ENCODE measurements around the gene ZFYVE21. TPM values are rescaled to one million over a fixed set of nuclear protein-coding genes. Genes with fewer than 3 reads are reported as not detected.
"Not testable (repeated sequence)": the region's sequence is repeated elsewhere in the genome, so short reads cannot be mapped to it uniquely, and the experiment has no call there.

The ZFYVE21 gene
- total RNA-seq, 1 donor from 2014 or later: 58.0 TPM

DNA sequence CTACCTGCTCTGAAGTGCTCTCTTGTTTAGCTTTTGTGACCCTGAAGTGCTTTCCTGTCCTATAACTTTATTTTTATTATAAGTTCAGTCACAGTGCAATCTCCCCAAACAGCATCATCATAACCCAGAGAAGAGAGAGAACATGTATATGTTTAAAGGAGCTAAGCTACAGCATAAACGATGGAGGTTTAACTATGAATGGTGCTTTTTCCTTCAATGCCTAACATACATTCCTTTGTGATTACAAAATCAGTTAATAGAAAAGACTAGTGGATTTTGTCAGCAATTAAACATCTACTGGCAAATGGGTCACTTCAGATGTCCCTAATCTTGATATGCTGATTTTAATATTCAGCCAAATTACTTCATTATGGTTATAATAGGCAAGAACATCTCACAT, 46.4 kb downstream of the ZFYVE21 start:
- DNase-seq (ENCODE audit: low read depth in 2 of 2): no peak

DNA sequence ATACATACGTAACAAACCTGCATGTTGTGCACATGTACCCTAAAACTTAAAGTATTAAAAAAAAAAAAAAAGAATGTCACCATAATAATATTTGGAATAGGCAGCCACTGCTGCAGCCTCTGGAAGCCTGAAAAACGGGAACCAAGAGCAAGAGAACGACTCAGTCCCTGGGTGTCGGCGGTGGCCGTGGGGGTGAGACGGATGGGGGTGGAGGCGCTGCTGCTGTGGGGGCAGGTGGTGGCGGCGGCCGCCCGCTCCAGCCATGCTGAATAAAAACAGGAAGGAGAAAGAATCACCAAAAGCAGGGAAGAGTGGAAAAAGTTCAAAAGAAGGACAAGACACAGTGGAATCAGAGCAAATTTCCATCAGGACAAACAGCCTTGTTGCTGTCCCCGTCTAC, 46.9 kb downstream of the ZFYVE21 start:
- DNase-seq (ENCODE audit: low read depth in 2 of 2): no peak

DNA sequence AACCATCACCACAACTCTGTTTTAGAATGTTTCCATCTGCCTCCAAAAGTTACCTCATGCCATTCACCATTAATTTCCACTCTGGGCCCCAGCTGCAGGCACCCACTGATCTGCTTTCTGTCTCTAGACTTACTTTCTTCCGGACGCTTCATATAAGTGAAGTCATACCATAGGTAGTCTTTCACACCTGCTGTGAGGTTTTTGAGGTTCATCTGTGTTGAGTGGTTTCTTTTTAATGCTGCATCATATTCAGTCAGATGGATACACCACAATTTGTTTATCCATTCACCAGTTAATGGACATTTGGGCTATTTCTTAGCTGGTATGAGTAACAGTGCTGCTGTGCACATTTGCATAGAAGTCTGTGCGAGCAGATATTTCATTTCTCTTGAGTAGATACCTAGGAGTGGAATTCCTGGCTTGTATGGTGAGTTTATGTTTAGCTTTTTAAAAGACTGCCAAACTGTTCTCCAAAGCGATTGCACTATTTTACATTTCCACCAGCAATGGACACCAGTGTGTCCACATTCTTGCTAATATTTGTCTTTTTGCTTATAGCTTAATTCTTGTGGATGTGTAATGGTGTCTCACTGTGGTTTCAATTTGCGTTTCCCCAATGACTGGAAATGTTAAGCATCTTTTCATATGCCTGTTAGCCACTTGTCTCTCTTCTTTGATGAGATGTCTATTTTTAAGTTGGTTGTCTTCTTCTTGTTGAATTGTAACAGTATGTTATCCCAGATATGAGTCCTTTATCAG, 48.3 kb downstream of the ZFYVE21 start:
- DNase-seq (ENCODE audit: low read depth in 2 of 2): no peak

DNA sequence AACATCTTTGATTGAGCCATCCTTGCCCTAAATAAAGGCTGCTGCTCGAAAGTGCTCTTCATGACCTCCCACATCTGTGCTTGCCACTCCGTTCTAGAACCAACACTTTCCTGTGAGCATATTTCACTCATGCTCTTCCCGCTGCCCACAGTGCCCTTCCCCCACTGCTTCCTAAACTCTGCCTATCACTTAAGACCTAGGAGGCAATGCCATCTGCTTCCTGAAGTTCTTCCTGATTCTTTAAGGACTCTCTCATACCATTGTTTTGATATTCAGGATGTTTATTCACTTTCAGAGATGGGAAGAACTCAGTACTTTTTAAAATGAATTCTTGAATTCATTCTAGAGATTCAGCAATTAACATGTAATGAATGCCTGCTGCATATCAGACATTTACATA, 49.9 kb downstream of the ZFYVE21 start:
- DNase-seq (ENCODE audit: low read depth in 2 of 2): peak in 1 of 2 donors; percentile 58

DNA sequence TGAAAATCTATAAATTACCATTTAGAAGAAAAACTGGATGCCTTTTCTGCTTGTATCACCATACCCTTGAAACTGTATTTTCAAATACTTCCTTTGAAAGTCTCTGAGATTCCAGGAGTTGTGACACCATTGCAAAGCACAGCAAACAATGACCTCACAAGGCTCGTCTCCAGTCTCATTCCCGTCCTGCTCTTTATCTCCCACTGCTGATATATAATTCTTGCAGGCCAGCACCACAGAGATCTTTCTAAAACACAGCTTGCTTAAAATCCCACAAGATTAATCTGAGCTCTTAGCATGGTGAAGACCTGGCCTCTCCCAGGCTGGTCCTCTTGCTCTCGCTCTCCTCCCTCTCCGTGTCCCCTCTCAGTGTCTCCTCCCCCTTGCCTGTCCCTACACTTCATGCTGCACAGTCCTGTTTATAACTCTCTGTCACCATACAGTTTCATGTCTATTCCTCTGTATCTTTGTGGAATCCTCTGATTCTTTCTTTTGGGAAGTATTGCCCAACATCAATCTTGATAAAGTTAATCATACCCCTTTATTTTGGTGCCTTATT, 51.8 kb downstream of the ZFYVE21 start:
- no peak for DNase-seq (ENCODE audit: low read depth in 2 of 2)

DNA sequence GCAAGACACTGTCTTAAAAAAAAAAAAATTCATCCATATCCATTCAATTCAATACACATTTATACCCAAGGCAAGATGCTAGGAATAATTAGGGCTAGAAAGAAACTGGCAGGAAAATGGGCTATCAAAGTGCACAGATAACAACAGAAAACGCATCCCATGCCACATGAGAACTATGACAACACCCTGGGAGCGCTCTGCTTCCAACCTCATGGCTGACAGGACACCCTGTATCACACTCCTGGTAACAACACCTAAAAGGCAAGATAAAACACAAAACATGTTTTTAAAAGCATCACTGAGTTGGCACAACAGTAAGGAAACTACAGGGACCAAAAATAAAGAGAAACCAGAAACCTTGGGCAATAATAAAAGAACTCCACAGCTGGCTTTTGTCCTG, 54.9 kb downstream of the ZFYVE21 start:
- no peak for DNase-seq (ENCODE audit: low read depth in 2 of 2)

DNA sequence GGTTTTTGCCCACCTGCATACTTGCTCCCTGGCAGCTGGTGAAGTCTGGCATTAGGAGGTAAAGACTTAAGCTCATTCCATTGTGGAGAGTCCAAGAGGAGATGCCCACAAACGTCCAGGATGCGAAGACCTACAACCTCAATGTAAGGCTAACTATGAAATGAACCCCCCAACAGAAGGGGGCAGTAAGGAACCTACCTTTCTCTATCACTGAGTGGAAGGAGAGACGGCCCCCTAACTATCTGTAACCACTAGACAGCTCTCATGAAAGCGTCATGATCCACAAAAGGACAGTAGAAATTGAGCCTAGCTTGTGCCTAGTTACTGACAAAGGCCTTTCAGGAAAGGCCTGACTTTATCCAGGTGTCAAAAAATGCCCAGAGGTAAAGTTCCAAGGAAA, 55.3 kb downstream of the ZFYVE21 start:
- DNase-seq (ENCODE audit: low read depth in 2 of 2): no peak

DNA sequence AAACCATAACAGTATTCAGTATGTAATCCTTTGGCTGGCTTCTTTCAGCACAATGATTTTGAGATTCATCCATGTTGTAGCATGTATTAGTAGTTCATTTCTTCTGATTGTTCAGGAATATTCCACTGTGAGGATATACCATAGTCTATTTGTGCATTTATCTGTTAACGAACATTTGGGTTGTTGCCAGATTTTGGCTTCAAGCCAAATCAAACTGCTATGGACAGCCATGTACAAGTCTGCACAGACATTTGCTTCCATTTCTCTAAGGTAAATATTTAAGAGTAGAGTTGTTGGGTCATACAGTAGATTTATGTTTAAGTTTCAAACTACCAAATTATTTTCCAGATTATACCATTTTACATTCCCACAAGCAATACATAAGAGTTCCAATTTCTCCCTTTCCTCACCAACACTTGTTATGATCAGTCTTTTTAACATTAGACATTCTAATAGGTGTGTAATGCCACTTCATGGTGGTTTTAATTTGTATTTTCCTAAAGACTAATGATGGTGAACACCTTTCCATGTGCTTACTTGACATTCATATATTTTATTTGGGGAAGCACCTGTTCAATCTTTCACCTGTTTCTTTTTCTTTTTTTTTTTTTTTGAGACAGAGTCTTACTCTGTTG, 56.6 kb downstream of the ZFYVE21 start:
- no peak for DNase-seq (ENCODE audit: low read depth in 2 of 2)

DNA sequence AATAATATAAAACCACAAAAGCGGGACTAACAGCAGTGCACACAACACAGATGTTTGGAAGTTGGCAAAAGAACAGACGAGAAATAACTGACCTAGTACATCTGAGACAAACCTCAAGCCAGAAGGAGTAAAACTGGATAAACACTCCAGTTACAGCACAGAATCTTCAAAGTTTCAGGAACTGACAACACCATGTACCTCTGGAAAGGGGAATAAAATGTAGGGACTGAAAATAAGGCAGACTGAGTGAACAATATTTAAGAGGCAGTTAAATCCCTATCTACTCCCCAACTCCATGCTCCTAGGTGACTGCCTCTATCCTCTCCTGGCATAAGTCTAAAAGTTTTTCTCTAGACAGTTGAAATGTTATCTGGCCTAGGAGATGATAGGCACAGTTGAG, 57.9 kb downstream of the ZFYVE21 start:
- DNase-seq (ENCODE audit: low read depth in 2 of 2): no peak

DNA sequence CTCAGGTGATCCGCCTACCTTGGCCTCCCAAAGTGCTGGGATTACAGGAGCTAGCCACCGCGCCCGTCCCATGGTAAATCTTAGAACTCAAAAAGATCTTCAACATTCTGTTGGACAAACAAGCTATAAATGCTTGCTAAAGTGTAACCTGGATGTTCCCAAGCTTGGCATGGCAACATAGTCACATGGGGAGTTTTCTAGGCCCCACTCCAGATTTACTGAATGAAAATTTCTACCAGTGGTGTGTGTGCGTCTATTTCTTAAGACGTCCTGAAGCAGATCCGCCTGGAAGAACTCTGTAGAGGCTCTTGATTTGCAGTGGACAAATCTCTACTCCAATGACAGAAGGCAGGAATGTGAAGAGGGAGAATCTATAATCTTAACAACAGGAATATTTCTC, 59.9 kb downstream of the ZFYVE21 start:
- DNase-seq (ENCODE audit: low read depth in 2 of 2): no peak

DNA sequence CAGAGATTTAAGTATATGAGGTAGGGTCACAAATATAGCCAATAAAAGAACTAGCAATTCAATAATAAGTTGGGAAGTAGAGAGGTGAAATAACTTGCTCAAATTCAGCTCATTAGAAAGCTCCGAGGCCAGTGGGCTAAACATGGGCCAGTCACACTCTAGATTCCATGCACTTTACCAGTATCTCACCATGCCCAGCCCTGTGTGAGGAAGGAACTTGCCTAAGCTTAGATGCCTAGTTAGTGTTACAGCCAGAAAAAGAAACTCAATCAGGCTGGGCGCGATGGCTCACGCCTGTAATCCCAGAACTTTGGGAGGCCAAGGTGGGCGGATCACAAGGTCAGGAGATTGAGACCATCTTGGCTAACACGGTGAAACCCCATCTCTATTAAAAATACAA, 60.7 kb downstream of the ZFYVE21 start:
- not testable (repeated sequence) for DNase-seq (ENCODE audit: low read depth in 2 of 2)

DNA sequence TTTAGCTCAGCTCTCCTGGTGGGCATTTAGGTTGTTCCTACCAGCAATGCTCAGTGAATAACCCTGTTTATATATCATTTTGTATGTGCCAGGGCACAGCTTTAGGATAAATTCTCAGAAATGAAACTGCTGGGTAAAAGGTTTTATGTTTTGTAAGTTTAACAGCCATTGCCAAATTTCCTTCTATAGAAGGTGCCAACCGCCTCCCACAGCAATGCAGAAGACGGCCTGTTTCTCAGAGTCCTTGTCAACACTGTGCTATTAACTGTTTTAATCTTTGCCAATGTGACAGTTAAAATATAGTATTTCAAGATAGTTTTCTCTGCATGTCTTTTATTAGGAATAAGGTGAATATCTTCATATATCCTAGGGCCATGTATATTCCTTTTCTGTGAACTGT, 66.8 kb downstream of the ZFYVE21 start:
- DNase-seq (ENCODE audit: low read depth in 2 of 2): no peak

Other genes starting within 250 kb of the ZFYVE21 start
- 3.0 and 4.0 TPM in 2 replicates for gene CKB, start 193.0 kb upstream of the ZFYVE21 start, total RNA-seq
- gene TRMT61A, start 186.6 kb upstream of the ZFYVE21 start, total RNA-seq: 3.7 and 8.2 TPM in 2 replicates
- gene BAG5, start 153.2 kb upstream of the ZFYVE21 start, total RNA-seq: 26.8 and 27.8 TPM in 2 replicates
- 14.3 and 24.0 TPM in 2 replicates for gene COA8, start 152.8 kb upstream of the ZFYVE21 start, total RNA-seq
- gene KLC1, start 86.6 kb upstream of the ZFYVE21 start, total RNA-seq: 114 and 162 TPM in 2 replicates
- 10.0 and 11.0 TPM in 2 replicates for gene XRCC3, start 359 bp upstream of the ZFYVE21 start, total RNA-seq
- 9.1 and 14.7 TPM in 2 replicates for gene PPP1R13B, start 131.8 kb downstream of the ZFYVE21 start, total RNA-seq
- 0.26 and 0.76 TPM in 2 replicates for gene TDRD9, start 212.6 kb downstream of the ZFYVE21 start, total RNA-seq
- gene RD3L, start 226.7 kb downstream of the ZFYVE21 start, total RNA-seq: not detected in 2 replicates